Measurements from ENCODE around the gene PLET1. TPM values are rescaled to one million over a fixed set of nuclear protein-coding genes. Genes with fewer than 3 reads are reported as not detected.
"Not testable (repeated sequence)": the region's sequence is repeated elsewhere in the genome, so short reads cannot be mapped to it uniquely, and the experiment has no call there.

PLET1 gene
- total RNA-seq, 4 donors from 2014 or later: not detected

DNA sequence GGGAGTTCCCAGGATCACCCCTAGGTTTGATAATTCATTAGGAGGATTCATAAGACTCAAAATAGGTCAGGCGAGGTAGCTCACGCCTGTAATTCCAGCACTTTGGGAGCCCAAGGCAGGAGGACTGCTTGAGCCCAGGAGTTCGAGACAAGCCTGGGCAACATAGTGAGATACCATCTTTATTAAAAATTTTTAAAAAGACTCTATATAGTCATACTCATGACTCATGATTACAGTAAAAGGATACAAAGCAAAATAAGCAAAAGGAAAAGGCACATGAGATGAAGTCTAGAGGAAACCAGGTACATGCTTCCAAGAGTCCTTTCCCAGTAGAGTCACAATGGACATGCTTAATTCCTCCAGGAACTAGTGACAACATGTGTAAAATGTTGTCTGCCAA, 48.4 kb downstream of the PLET1 start:
- Histone ChIP-seq H3K9me3 (no peaks in the 10 kb centered on the region), H3K4me1 (peaks cover 0 to 7% (median 0%) of the 10 kb centered on the region in 3 donors), H3K27ac (no peak overlapping the region), H3K36me3 (no peaks in the 10 kb centered on the region), H3K4me3 (no peak overlapping the region), H3K27me3 (no peaks in the 10 kb centered on the region)
- TF ChIP-seq POLR2A (IDR thresholded peaks at IDR 0.05): no peak
- TF ChIP-seq, protein P1, sequence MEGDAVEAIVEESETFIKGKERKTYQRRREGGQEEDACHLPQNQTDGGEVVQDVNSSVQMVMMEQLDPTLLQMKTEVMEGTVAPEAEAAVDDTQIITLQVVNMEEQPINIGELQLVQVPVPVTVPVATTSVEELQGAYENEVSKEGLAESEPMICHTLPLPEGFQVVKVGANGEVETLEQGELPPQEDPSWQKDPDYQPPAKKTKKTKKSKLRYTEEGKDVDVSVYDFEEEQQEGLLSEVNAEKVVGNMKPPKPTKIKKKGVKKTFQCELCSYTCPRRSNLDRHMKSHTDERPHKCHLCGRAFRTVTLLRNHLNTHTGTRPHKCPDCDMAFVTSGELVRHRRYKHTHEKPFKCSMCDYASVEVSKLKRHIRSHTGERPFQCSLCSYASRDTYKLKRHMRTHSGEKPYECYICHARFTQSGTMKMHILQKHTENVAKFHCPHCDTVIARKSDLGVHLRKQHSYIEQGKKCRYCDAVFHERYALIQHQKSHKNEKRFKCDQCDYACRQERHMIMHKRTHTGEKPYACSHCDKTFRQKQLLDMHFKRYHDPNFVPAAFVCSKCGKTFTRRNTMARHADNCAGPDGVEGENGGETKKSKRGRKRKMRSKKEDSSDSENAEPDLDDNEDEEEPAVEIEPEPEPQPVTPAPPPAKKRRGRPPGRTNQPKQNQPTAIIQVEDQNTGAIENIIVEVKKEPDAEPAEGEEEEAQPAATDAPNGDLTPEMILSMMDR (IDR thresholded peaks at IDR 0.05): no peak
- no peak for DNase-seq
- intact Hi-C loops (cut with DNase I): no loop called here
- WGBS, 2 donors: 32 to 65% methylated on average over 3 of the region's 3 CpGs

DNA sequence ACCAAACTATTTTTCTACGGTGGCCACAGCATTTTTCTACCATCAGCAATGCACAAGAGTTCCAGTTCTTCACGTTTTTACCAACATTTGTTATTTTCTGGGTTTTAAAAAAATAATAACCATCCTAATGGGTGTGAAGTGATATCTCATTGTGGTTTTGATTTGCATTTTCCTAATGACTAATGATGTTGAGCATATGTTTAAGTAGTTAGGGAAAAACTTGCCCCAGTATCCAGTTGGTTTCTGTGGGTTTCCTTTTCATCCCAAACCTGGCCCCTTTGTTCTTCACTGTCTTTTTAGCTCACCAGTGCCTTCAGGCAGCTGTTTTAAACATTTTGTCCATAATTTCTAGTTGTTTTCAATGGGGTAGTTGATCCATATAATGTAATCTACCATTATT, 49.1 kb downstream of the PLET1 start:
- TF ChIP-seq POLR2A (IDR thresholded peaks at IDR 0.05): no peak
- TF ChIP-seq, protein P1 (IDR thresholded peaks at IDR 0.05): no peak
- Histone ChIP-seq H3K4me1 (peaks cover 0 to 7% (median 0%) of the 10 kb centered on the region in 3 donors), H3K27ac (no peak overlapping the region), H3K4me3 (no peak overlapping the region), H3K27me3 (no peaks in the 10 kb centered on the region), H3K9me3 (no peaks in the 10 kb centered on the region), H3K36me3 (no peaks in the 10 kb centered on the region)
- 28 to 52% methylated on average over 2 of the region's 2 CpGs for WGBS, 2 donors
- intact Hi-C loops (cut with DNase I): no loop called here
- DNase-seq: no peak

DNA sequence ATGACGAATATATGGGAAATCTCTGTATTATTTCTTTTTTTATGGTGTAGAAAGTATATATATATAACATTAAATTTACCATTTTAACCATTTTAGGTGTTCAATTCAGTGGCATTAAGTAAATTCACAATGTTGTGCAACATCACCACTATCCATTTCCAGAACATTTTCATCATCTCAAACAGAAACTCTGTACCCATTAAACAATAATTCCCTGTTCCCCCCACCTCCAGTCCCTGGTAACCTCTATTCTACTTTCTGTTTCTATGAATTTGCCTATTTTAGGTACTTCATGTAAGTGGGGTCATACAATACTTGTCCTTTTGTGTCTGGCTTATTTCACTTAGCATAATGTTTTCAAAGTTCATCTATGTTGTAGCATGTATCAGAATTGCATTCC, 49.8 kb downstream of the PLET1 start:
- H3K27me3 ChIP-seq: no peaks in the 10 kb centered on the region
- H3K9me3 ChIP-seq: no peaks in the 10 kb centered on the region
- no peaks in the 10 kb centered on the region for H3K36me3 ChIP-seq
- H3K4me1 ChIP-seq: peaks cover 0 to 7% (median 0%) of the 10 kb centered on the region in 3 donors
- no peak for TF ChIP-seq POLR2A (IDR thresholded peaks at IDR 0.05)
- TF ChIP-seq, protein P1 (IDR thresholded peaks at IDR 0.05): no peak
- intact Hi-C loops (cut with DNase I): no loop called here
- 83 to 87% methylated on average over 1 of the region's 1 CpG for WGBS, 2 donors
- H3K27ac ChIP-seq: no peak overlapping the region
- no peak overlapping the region for H3K4me3 ChIP-seq
- DNase-seq: no peak

DNA sequence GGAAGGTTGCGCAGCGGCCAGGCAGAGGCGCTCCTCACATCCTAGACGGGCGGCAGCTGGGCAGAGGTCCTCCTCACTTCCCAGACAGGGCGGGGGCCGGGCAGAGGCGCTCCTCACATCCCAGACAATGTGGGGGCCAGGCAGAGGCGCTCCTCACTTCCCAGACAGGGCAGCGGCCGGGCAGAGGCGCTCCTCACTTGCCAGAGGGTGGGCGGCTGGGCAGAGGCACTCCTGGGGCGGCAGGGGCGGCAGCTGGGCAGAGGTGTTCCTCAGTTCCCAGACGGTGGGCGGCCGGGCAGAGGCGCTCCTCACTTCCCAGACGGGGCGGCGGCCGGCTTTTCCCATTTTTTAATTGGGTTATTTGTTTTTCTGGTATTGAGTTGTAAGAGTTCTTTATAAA, 54.6 kb downstream of the PLET1 start:
- Histone ChIP-seq H3K4me1 (no peaks in the 10 kb centered on the region), H3K27ac (no peak overlapping the region), H3K9me3 (no peaks in the 10 kb centered on the region), H3K4me3 (no peak overlapping the region), H3K36me3 (no peaks in the 10 kb centered on the region), H3K27me3 (no peaks in the 10 kb centered on the region)
- WGBS, 2 donors: 80 to 98% methylated on average over 1 to 6 of the region's 23 CpGs
- TF ChIP-seq, protein P1 (IDR thresholded peaks at IDR 0.05): no peak
- TF ChIP-seq POLR2A (IDR thresholded peaks at IDR 0.05): no peak
- intact Hi-C loops (cut with DNase I): no loop called here
- no peak for DNase-seq

DNA sequence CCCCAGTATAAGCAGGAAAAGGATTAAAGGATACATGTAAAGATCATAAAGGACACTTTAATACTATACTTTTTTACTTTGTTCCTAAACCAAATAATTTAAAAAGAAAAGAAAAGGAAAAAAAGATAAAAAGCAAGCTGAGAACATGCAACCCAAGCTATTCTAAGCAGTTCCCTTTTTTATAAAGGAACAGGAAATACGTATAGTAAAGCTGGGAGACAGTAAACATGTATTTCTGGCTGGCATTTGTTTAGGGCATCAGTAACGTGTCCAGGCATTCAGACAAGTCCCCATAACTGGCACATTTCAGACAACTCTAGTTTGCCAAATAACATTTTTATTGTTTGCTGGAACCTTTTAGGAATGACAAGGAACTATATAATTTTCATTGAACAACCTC, 60.4 kb downstream of the PLET1 start:
- no peak overlapping the region for H3K27ac ChIP-seq
- peaks cover 0 to 16% (median 6%) of the 10 kb centered on the region in 3 donors for H3K4me1 ChIP-seq
- TF ChIP-seq, protein P1 (IDR thresholded peaks at IDR 0.05): no peak
- H3K9me3 ChIP-seq: no peaks in the 10 kb centered on the region
- intact Hi-C loops (cut with DNase I): no loop called here
- no peak overlapping the region for H3K4me3 ChIP-seq
- no peaks in the 10 kb centered on the region for H3K27me3 ChIP-seq
- 19 to 28% methylated on average over 2 of the region's 2 CpGs for WGBS, 2 donors
- H3K36me3 ChIP-seq: no peaks in the 10 kb centered on the region
- DNase-seq: no peak

DNA sequence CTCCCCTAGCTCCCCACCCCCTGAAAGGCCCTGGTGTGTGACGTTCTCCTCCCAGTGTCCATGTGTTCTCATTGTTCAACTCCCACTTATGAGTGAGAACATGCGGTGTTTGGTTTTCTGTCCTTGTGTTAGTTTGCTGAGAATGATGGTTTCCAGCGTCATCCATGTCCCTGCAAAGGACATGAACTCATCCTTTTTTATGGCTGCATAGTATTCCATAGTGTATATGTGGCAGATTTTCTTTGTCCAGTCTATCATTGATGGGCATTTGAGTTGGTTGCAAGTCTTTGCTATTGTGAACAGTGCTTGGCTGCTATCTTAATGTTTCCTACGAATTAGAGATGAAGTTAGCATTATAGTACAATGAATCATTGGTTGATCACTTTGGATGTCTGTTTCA, 61.6 kb downstream of the PLET1 start:
- H3K4me3 ChIP-seq; DNase-seq; H3K36me3 ChIP-seq; intact Hi-C loops (cut with DNase I); H3K27me3 ChIP-seq; H3K9me3 ChIP-seq; H3K27ac ChIP-seq: not testable (repeated sequence)
- peaks cover 0 to 18% (median 8%) of the 10 kb centered on the region in 3 donors for H3K4me1 ChIP-seq
- 69 to 76% methylated on average over 4 of the region's 4 CpGs for whole genome bisulfite sequencing, 2 donors
